ENCODE measurements around the gene NR6A1.

Gene NR6A1

DNA sequence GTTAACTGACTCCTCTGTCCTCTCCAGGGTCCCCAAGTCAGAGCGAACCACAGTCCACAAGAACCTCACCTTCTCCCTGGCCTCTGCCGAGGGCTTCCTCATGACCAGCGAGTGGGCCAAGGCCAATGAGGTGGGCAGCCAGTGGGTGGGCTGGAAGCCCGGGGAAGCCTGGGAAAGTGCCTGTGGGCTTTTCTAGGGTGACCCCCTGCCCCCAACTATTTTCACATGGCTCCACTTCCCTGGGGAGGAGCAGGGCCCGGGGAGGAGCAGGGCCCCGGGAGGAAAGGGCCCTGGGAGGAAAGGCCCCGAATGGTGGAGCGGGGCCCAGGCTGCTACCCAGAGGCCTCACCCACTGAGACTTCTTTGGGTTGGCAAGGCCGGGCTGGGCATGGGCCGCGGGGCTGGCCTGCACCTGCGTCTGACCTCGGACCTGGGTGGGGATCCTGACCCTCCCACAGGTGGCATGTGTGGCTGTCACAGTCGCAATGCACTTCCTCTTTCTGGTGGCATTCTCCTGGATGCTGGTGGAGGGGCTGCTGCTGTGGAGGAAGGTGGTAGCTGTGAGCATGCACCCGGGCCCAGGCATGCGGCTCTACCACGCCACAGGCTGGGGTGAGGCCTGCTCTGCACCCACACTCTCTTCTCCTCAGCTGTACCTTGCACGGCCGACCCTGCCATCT is 302.9 kb downstream of the NR6A1 start:
- no peak for DNase-seq (ENCODE audit: low spot score)

DNA sequence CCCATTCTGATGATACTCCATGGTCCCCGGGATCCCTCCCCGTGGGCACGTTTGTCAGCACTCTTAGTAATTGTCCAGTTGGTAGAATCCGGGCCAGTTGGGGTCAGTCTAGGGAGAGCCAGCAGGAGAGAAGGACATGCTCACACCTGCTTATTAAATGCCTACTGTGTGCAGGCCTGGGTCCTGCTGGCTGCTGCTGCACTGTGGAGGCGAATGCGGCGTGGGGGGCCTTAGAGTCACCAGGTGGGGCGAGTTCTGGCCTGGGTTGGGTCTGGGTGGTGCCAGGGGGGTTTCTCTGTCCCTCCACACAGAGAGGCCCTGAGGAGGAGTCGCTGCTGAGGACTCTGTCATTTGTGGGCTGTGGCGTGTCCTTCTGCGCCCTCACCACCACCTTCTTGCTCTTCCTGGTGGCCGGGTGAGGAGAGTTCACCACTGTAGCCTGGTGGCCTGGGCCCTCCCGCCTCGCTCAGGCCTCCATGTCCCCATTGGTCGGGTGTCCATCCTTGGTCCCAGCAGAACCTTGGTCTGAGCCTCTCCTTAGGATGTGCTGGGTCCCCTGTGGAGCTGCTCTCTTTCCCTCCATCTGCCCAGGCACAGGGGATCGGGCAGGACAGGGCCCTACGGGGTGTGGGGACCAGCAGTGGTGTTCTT is 303.6 kb downstream of the NR6A1 start:
- no peak for DNase-seq (ENCODE audit: low spot score)

Measured in iPS-NIHi11 (cell line).